Measurements from ENCODE around the gene TRIM65. TPM values are rescaled to one million over a fixed set of nuclear protein-coding genes. Genes with fewer than 3 reads are reported as not detected.

Gene TRIM65
- total and polyA plus RNA-seq, 2 of the 13 experiments (the other 11 are each of a cell fraction or from before 2014, with no cell fraction given), result 10.3 to 22.4 TPM

DNA sequence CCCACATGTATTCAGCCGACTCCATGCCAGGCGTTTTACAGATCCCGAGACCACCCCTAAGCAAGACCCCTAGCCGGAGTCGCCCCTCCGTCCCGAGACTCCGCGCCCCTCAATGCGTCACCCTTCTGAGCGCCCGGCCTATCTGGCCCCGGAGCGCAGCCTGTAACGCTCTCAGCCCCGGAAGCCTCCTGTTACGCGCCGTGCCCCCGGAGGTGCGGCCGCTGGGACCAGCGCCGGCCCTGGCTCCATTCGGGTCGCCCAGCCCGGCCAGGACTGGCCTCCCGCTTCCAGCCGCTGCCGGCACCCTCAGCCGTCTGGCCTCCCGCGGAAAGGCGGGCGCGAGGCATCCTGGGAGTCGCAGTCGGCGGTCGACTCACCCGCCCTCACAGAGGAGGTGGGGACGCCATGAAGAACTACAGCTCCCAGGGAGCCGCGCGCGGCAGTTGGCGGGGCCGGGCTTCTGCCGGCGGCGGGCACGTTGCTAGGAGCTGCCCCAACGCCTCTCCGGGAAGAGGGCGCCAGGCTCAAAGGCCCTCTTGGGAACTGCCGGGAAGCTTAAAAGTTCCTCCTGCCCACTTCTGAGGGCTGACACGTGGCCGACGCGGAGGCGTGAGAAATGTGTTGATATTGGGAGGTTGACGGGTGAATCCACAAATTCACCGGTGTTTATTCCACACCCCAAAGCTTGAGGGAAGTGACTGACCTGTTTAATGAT, 44.1 kb upstream of the TRIM65 start, which contains the start of gene FBF1 (continued):
- TF ChIP-seq RNF2 (conservative IDR thresholded peaks at IDR 0.05; ENCODE audit: low read depth), result no peak; the same call in 1 of the 2 replicates
- no peak for TF ChIP-seq ZNF674 (CRISPR knock-in tag; IDR thresholded peaks at IDR 0.05; ENCODE audit: low read depth)
- peak; percentile 70; the same call in 1 of the 2 replicates for TF ChIP-seq PHF20 (CRISPR knock-in tag; IDR thresholded peaks at IDR 0.05)
- peak; percentile 79 for TF ChIP-seq JUN (CRISPR knock-in tag; IDR thresholded peaks at IDR 0.05)
- peak; percentile 90 for TF ChIP-seq ZNF274 (CRISPR knock-in tag; IDR thresholded peaks at IDR 0.05)
- TF ChIP-seq, protein P1, sequence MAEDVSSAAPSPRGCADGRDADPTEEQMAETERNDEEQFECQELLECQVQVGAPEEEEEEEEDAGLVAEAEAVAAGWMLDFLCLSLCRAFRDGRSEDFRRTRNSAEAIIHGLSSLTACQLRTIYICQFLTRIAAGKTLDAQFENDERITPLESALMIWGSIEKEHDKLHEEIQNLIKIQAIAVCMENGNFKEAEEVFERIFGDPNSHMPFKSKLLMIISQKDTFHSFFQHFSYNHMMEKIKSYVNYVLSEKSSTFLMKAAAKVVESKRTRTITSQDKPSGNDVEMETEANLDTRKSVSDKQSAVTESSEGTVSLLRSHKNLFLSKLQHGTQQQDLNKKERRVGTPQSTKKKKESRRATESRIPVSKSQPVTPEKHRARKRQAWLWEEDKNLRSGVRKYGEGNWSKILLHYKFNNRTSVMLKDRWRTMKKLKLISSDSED (CRISPR knock-in tag; IDR thresholded peaks at IDR 0.05), result no peak
- TF ChIP-seq, protein P2, sequence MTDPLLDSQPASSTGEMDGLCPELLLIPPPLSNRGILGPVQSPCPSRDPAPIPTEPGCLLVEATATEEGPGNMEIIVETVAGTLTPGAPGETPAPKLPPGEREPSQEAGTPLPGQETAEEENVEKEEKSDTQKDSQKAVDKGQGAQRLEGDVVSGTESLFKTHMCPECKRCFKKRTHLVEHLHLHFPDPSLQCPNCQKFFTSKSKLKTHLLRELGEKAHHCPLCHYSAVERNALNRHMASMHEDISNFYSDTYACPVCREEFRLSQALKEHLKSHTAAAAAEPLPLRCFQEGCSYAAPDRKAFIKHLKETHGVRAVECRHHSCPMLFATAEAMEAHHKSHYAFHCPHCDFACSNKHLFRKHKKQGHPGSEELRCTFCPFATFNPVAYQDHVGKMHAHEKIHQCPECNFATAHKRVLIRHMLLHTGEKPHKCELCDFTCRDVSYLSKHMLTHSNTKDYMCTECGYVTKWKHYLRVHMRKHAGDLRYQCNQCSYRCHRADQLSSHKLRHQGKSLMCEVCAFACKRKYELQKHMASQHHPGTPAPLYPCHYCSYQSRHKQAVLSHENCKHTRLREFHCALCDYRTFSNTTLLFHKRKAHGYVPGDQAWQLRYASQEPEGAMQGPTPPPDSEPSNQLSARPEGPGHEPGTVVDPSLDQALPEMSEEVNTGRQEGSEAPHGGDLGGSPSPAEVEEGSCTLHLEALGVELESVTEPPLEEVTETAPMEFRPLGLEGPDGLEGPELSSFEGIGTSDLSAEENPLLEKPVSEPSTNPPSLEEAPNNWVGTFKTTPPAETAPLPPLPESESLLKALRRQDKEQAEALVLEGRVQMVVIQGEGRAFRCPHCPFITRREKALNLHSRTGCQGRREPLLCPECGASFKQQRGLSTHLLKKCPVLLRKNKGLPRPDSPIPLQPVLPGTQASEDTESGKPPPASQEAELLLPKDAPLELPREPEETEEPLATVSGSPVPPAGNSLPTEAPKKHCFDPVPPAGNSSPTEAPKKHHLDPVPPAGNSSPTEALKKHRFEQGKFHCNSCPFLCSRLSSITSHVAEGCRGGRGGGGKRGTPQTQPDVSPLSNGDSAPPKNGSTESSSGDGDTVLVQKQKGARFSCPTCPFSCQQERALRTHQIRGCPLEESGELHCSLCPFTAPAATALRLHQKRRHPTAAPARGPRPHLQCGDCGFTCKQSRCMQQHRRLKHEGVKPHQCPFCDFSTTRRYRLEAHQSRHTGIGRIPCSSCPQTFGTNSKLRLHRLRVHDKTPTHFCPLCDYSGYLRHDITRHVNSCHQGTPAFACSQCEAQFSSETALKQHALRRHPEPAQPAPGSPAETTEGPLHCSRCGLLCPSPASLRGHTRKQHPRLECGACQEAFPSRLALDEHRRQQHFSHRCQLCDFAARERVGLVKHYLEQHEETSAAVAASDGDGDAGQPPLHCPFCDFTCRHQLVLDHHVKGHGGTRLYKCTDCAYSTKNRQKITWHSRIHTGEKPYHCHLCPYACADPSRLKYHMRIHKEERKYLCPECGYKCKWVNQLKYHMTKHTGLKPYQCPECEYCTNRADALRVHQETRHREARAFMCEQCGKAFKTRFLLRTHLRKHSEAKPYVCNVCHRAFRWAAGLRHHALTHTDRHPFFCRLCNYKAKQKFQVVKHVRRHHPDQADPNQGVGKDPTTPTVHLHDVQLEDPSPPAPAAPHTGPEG (CRISPR knock-in tag; IDR thresholded peaks at IDR 0.05), result peak; percentile 84
- TF ChIP-seq CENPX (CRISPR knock-in tag; IDR thresholded peaks at IDR 0.05), result no peak
- peak; percentile 94 for TF ChIP-seq ZNF543 (CRISPR knock-in tag; IDR thresholded peaks at IDR 0.05)
- TF ChIP-seq MZF1 (CRISPR knock-in tag; IDR thresholded peaks at IDR 0.05; ENCODE audit: borderline replicate concordance), result no peak
- TF ChIP-seq, protein P3, sequence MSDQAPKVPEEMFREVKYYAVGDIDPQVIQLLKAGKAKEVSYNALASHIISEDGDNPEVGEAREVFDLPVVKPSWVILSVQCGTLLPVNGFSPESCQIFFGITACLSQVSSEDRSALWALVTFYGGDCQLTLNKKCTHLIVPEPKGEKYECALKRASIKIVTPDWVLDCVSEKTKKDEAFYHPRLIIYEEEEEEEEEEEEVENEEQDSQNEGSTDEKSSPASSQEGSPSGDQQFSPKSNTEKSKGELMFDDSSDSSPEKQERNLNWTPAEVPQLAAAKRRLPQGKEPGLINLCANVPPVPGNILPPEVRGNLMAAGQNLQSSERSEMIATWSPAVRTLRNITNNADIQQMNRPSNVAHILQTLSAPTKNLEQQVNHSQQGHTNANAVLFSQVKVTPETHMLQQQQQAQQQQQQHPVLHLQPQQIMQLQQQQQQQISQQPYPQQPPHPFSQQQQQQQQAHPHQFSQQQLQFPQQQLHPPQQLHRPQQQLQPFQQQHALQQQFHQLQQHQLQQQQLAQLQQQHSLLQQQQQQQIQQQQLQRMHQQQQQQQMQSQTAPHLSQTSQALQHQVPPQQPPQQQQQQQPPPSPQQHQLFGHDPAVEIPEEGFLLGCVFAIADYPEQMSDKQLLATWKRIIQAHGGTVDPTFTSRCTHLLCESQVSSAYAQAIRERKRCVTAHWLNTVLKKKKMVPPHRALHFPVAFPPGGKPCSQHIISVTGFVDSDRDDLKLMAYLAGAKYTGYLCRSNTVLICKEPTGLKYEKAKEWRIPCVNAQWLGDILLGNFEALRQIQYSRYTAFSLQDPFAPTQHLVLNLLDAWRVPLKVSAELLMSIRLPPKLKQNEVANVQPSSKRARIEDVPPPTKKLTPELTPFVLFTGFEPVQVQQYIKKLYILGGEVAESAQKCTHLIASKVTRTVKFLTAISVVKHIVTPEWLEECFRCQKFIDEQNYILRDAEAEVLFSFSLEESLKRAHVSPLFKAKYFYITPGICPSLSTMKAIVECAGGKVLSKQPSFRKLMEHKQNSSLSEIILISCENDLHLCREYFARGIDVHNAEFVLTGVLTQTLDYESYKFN (CRISPR knock-in tag; conservative IDR thresholded peaks at IDR 0.05), result peak; percentile 70
- peak; percentile 91; the same call in 1 of the 2 replicates for TF ChIP-seq MEIS2 (CRISPR knock-in tag; IDR thresholded peaks at IDR 0.05)
- TF ChIP-seq ZNF160 (CRISPR knock-in tag; IDR thresholded peaks at IDR 0.05), result peak; percentile 94
- TF ChIP-seq RORA (CRISPR knock-in tag; IDR thresholded peaks at IDR 0.05), result no peak
- peak; percentile 98 for TF ChIP-seq TAF15 (IDR thresholded peaks at IDR 0.05; ENCODE audit: low read depth, low read length, poor library complexity, severe bottlenecking)
- TF ChIP-seq ZNF143 (CRISPR knock-in tag; IDR thresholded peaks at IDR 0.05), result peak; percentile 99
- no peak for TF ChIP-seq KDM6A (CRISPR knock-in tag; IDR thresholded peaks at IDR 0.05; ENCODE audit: low read depth)
- no peak for TF ChIP-seq CEBPB (IDR thresholded peaks at IDR 0.05; ENCODE audit: borderline replicate concordance, low read depth, low read length)
- TF ChIP-seq SCMH1 (CRISPR knock-in tag; IDR thresholded peaks at IDR 0.05; ENCODE audit: borderline replicate concordance), result no peak
- TF ChIP-seq HMG20B (CRISPR knock-in tag; conservative IDR thresholded peaks at IDR 0.05), result no peak

Data from HepG2 (cell line).